ENCODE measurements around the gene RBP7. TPM values are rescaled to one million over a fixed set of nuclear protein-coding genes. Genes with fewer than 3 reads are reported as not detected.

RBP7 gene
- total and polyA plus RNA-seq, 10 of the 15 experiments (the other 5 are each of a cell fraction or from before 2014, with no cell fraction given): 0.20 TPM; not detected in 9

DNA sequence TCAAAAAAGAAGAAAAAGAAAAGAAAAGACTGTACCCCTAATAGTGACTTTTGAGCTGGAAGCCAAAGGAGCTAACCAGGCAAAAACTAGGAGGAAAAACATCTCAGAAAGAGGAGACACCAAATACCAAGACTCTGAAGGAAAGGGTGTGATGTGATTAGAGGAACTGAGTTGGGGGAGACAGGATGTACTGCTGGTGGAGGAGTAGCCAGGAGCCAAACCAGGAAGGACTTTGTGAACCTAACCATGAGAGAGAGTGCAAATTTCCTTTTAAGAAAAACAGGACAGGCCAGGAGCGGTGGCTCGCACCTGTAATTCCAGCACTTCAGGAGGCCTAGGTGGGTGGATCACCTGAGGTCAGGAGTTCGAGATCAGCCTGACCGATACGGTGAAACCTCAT is 4.1 kb upstream of the RBP7 start:
- intact Hi-C loops (cut with micrococcal nuclease; ENCODE audit: unreplicated experiment): no loop called here
- DNase-seq (ENCODE audit: low read depth, low spot score) (no peak), FAIRE-seq (no peak), ATAC-seq (no peak)
- no peaks in the 10 kb centered on the region for H3K79me2 ChIP-seq (ENCODE audit: control insufficient read depth, insufficient read depth, low read length)
- H3K4me3 ChIP-seq: no peak overlapping the region
- no peaks in the 10 kb centered on the region for H3K36me3 ChIP-seq (ENCODE audit: control insufficient read depth in 2 of 2, insufficient read depth in 2 of 2, low read length in 1 of 2)
- TF ChIP-seq PBX3 (IDR thresholded peaks at IDR 0.05; ENCODE audit: insufficient replicate concordance, low read depth, low read length) (no peak), HDAC2 (IDR thresholded peaks at IDR 0.05) (no peak)
- TF ChIP-seq, protein P1, sequence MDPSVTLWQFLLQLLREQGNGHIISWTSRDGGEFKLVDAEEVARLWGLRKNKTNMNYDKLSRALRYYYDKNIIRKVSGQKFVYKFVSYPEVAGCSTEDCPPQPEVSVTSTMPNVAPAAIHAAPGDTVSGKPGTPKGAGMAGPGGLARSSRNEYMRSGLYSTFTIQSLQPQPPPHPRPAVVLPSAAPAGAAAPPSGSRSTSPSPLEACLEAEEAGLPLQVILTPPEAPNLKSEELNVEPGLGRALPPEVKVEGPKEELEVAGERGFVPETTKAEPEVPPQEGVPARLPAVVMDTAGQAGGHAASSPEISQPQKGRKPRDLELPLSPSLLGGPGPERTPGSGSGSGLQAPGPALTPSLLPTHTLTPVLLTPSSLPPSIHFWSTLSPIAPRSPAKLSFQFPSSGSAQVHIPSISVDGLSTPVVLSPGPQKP (IDR thresholded peaks at IDR 0.05; ENCODE audit: low read depth, low read length): no peak
- no peak overlapping the region for H3K4me2 ChIP-seq (ENCODE audit: control insufficient read depth, insufficient read depth)
- SMC1A ChIA-PET (ENCODE audit: uncharacterized antibody, unreplicated experiment): interaction anchor here (1.0 to 1.3 kb wide), 2 partner anchors 11 to 46 kb away, joined by 3 to 4 read pairs; no protein-coding TSS in a partner anchor
- no peak overlapping the region for H2AFZ ChIP-seq (ENCODE audit: control insufficient read depth, low read depth, low read length)
- no peaks in the 10 kb centered on the region; the same call in 1 of the 3 replicates for H3K9me3 ChIP-seq (replicated peaks; ENCODE audit: control insufficient read depth, insufficient read depth, low read length)
- CTCF ChIA-PET: no interaction called here
- no peak overlapping the region for H3K27ac ChIP-seq (ENCODE audit: control insufficient read depth, insufficient read depth)
- BruUV-seq (replicated peaks): no TSS peak
- no peak overlapping the region for H3K9ac ChIP-seq (ENCODE audit: control insufficient read depth, insufficient read depth, low read length)
- WGBS (ENCODE audit: insufficient coverage, insufficient replicate concordance, low lambda C conversion rate, missing lambda C conversion rate): 62% methylated on average over 5 of the region's 5 CpGs
- no peaks in the 10 kb centered on the region; a peak in 2 of 4 replicates for H3K27me3 ChIP-seq (replicated peaks in 1 of 2; ENCODE audit: control insufficient read depth in 2 of 2, insufficient read depth in 2 of 2, low read length in 1 of 2)
- POLR2A ChIA-PET: no interaction called here
- H4K20me1 ChIP-seq (ENCODE audit: control insufficient read depth, insufficient read depth): no peaks in the 10 kb centered on the region
- RAD21 ChIA-PET (ENCODE audit: unreplicated experiment): no interaction called here
- in situ Hi-C loops (cut with MboI): no loop called here
- no peaks in the 10 kb centered on the region for H3K4me1 ChIP-seq (ENCODE audit: control insufficient read depth, insufficient read depth, low read length)

GRCh38 chr1:9993561-9994075 is 3.4 kb upstream of the RBP7 start:
- POLR2A ChIA-PET: no interaction called here
- Histone ChIP-seq H3K27ac (ENCODE audit: control insufficient read depth, insufficient read depth) (no peak overlapping the region), H3K9me3 (replicated peaks; ENCODE audit: control insufficient read depth, insufficient read depth, low read length) (peaks cover 3% of the 10 kb centered on the region; the same call in 2 of the 3 replicates), H3K4me1 (ENCODE audit: control insufficient read depth, insufficient read depth, low read length) (no peaks in the 10 kb centered on the region), H3K27me3 (replicated peaks in 1 of 2; ENCODE audit: control insufficient read depth in 2 of 2, insufficient read depth in 2 of 2, low read length in 1 of 2) (no peaks in the 10 kb centered on the region; a peak in 2 of 4 replicates), H3K36me3 (ENCODE audit: control insufficient read depth in 2 of 2, insufficient read depth in 2 of 2, low read length in 1 of 2) (no peaks in the 10 kb centered on the region), H2AFZ (ENCODE audit: control insufficient read depth, low read depth, low read length) (no peak overlapping the region), H4K20me1 (ENCODE audit: control insufficient read depth, insufficient read depth) (no peaks in the 10 kb centered on the region), H3K79me2 (ENCODE audit: control insufficient read depth, insufficient read depth, low read length) (no peaks in the 10 kb centered on the region), H3K4me2 (ENCODE audit: control insufficient read depth, insufficient read depth) (no peak overlapping the region), H3K9ac (ENCODE audit: control insufficient read depth, insufficient read depth, low read length) (no peak overlapping the region), H3K4me3 (no peak overlapping the region)
- RAD21 ChIA-PET (ENCODE audit: unreplicated experiment): no interaction called here
- no peak for FAIRE-seq
- 92% methylated on average over 7 of the region's 7 CpGs for WGBS (ENCODE audit: insufficient coverage, insufficient replicate concordance, low lambda C conversion rate, missing lambda C conversion rate)
- no TSS peak for BruUV-seq (replicated peaks)
- in situ Hi-C loops (cut with MboI): no loop called here
- intact Hi-C loops (cut with micrococcal nuclease; ENCODE audit: unreplicated experiment): no loop called here
- ATAC-seq: no peak
- no peak for DNase-seq (ENCODE audit: low read depth, low spot score)
- CTCF ChIA-PET: interaction anchor here (0.6 kb wide), 1 partner anchor 208 kb away, joined by 3 read pairs; no protein-coding TSS in a partner anchor
- SMC1A ChIA-PET (ENCODE audit: uncharacterized antibody, unreplicated experiment): interaction anchor here (0.7 to 1.3 kb wide), 4 partner anchors 10 to 413 kb away, joined by 3 to 4 read pairs (median 3); no protein-coding TSS in a partner anchor
- TF ChIP-seq ZNF687 (IDR thresholded peaks at IDR 0.05): no peak
- no peak for TF ChIP-seq MTA2 (IDR thresholded peaks at IDR 0.05; ENCODE audit: low read depth)
- TF ChIP-seq CBFB (IDR thresholded peaks at IDR 0.05; ENCODE audit: low read depth): no peak
- TF ChIP-seq POLR2A (IDR thresholded peaks at IDR 0.05; ENCODE audit: low read depth, low read length): no peak
